H9 (cell line): ENCODE results near the gene ANO9. TPM values are rescaled to one million over a fixed set of nuclear protein-coding genes. Genes with fewer than 3 reads are reported as not detected.

ENCODE experiments used
- DNase-seq: peaks from one replicate; pipeline ENCODE4 v3.0.0-alpha.2; 2017
- H2AFZ ChIP-seq: one replicate; pipeline ENCODE4 v1.6.1; 2013; ENCODE audit warnings: mild to moderate bottlenecking, low read length, control low read depth, moderate library complexity
- H2AK5ac ChIP-seq: 2 replicates; pipeline ENCODE4 v1.6.1; 2013; ENCODE audit warnings: low read length, control low read depth, mixed read lengths; ENCODE audit not compliant: insufficient read length
- H2BK120ac ChIP-seq: one replicate; pipeline ENCODE4 v1.6.1; 2013; ENCODE audit warnings: low read depth, mild to moderate bottlenecking, low read length, control low read depth, inconsistent platforms; ENCODE audit not compliant: poor library complexity, severe bottlenecking
- H2BK12ac ChIP-seq: 2 replicates; pipeline ENCODE4 v1.6.1; 2013; ENCODE audit warnings: low read length, control low read depth, mixed read lengths, low read depth; ENCODE audit not compliant: insufficient read length
- H2BK15ac ChIP-seq: 2 replicates; pipeline ENCODE4 v1.6.1; 2013; ENCODE audit warnings: low read depth, low read length, control low read depth
- H2BK20ac ChIP-seq: one replicate; pipeline ENCODE4 v1.6.1; 2013; ENCODE audit warnings: low read depth, mild to moderate bottlenecking, low read length, control low read depth, inconsistent platforms; ENCODE audit not compliant: poor library complexity, severe bottlenecking
- H2BK5ac ChIP-seq: 2 replicates; pipeline ENCODE4 v1.6.1; 2013; ENCODE audit warnings: low read length, control low read depth, mixed read lengths; ENCODE audit not compliant: insufficient read length
- H3K14ac ChIP-seq: 2 replicates; pipeline ENCODE4 v1.6.1; 2013; ENCODE audit warnings: low read length, control low read depth; ENCODE audit not compliant: insufficient read depth
- H3K18ac ChIP-seq: 2 replicates; pipeline ENCODE4 v1.6.1; 2013; ENCODE audit warnings: low read depth, mild to moderate bottlenecking, mixed read lengths, low read length, control low read depth; ENCODE audit not compliant: insufficient read length
- H3K23ac ChIP-seq: 2 replicates; pipeline ENCODE4 v1.6.1; 2013; ENCODE audit warnings: low read length, control low read depth, mixed read lengths, low read depth; ENCODE audit not compliant: insufficient read length
- H3K23me2 ChIP-seq: 2 replicates; pipeline ENCODE4 v1.6.1; 2013; ENCODE audit warnings: low read depth, mild to moderate bottlenecking, mixed read lengths, low read length, control low read depth; ENCODE audit not compliant: insufficient read length, poor library complexity, severe bottlenecking
- H3K27ac ChIP-seq: 2 replicates; pipeline ENCODE4 v1.5.1; 2013; ENCODE audit warnings: low read length, control low read depth, mixed read lengths, low read depth; ENCODE audit not compliant: insufficient read length
- H3K27me3 ChIP-seq: 2 replicates; pipeline ENCODE4 v1.6.1; 2013; ENCODE audit warnings: low read length, control low read depth, inconsistent platforms; ENCODE audit not compliant: insufficient read depth
- H3K4ac ChIP-seq: 2 replicates; pipeline ENCODE4 v1.6.1; 2013; ENCODE audit warnings: low read depth, mild to moderate bottlenecking, control low read depth, inconsistent platforms, low read length, moderate library complexity
- H3K4me1 ChIP-seq: 2 replicates; pipeline ENCODE4 v1.6.1; 2013; ENCODE audit warnings: low read length, control low read depth, inconsistent platforms; ENCODE audit not compliant: insufficient read depth
- H3K4me2 ChIP-seq: 2 replicates; pipeline ENCODE4 v1.6.1; 2013; ENCODE audit warnings: low read length, control low read depth, mixed read lengths; ENCODE audit not compliant: insufficient read length, insufficient read depth
- H3K56ac ChIP-seq: 2 replicates; pipeline ENCODE4 v1.6.1; 2013; ENCODE audit warnings: low read depth, mild to moderate bottlenecking, mixed read lengths, low read length, control low read depth; ENCODE audit not compliant: insufficient read length
- H3K79me1 ChIP-seq: 2 replicates; pipeline ENCODE4 v1.6.1; 2013; ENCODE audit warnings: low read depth, mild to moderate bottlenecking, moderate library complexity, low read length, control low read depth, inconsistent platforms; ENCODE audit not compliant: insufficient read depth, poor library complexity, severe bottlenecking
- H3K79me2 ChIP-seq: 2 replicates; pipeline ENCODE4 v1.6.1; 2013; ENCODE audit warnings: low read length, control low read depth, inconsistent platforms; ENCODE audit not compliant: insufficient read depth
- H3K9ac ChIP-seq: 2 replicates; pipeline ENCODE4 v1.6.1; 2013; ENCODE audit warnings: low read length, control low read depth, mixed read lengths; ENCODE audit not compliant: insufficient read length; ENCODE audit errors: extremely low read depth
- H3K9me3 ChIP-seq: one replicate; pipeline ENCODE4 v1.6.1; 2013; ENCODE audit warnings: low read depth, low read length, inconsistent platforms; ENCODE audit not compliant: control insufficient read depth
- H3T11ph ChIP-seq: one replicate; pipeline ENCODE4 v1.6.1; 2013; ENCODE audit warnings: mild to moderate bottlenecking, low read length, control low read depth, inconsistent platforms
- H4K20me1 ChIP-seq: one replicate; pipeline ENCODE4 v1.6.1; 2013; ENCODE audit not compliant: control insufficient read depth, insufficient read length, insufficient read depth
- H4K5ac ChIP-seq: 2 replicates; pipeline ENCODE4 v1.6.1; 2013; ENCODE audit warnings: low read depth, mild to moderate bottlenecking, mixed read lengths, low read length, control low read depth; ENCODE audit not compliant: insufficient read length
- H4K8ac ChIP-seq: replicated peaks from 2 replicates; pipeline ENCODE4 v1.6.1; 2013; ENCODE audit warnings: low read length, control low read depth, mixed read lengths, low read depth; ENCODE audit not compliant: insufficient read length
- H4K91ac ChIP-seq: 2 replicates; pipeline ENCODE4 v1.6.1; 2013; ENCODE audit warnings: low read depth, mild to moderate bottlenecking, moderate library complexity, mixed read lengths, low read length, control low read depth; ENCODE audit not compliant: insufficient read length
- H3K27ac Mint-ChIP-seq, 3 experiments: 2 replicates in 2 of 3; 3 replicates in 1 of 3; pipeline ENCODE4 v1.8.0; 2020 to 2021; ENCODE audit warnings: mixed read lengths in 3 of 3, mild to moderate bottlenecking in 1 of 3, moderate library complexity in 1 of 3
- H3K27me3 Mint-ChIP-seq: 2 replicates; pipeline ENCODE4 v1.8.0; 2021; ENCODE audit warnings: low read depth, mild to moderate bottlenecking, moderate library complexity, mixed read lengths
- H3K36me3 Mint-ChIP-seq, 3 experiments: 2 replicates in 2 of 3; 3 replicates in 1 of 3; pipeline ENCODE4 v1.8.0; 2020 to 2021; ENCODE audit warnings: low read depth in 3 of 3, mixed read lengths in 3 of 3; ENCODE audit not compliant: insufficient read depth in 1 of 3
- H3K4me1 Mint-ChIP-seq, 2 experiments: 2 replicates each; pipeline ENCODE4 v1.8.0; 2020; ENCODE audit warnings: mixed read lengths in 2 of 2
- H3K4me3 Mint-ChIP-seq, 2 experiments: 2 replicates in 1 of 2; 3 replicates in 1 of 2; pipeline ENCODE4 v1.8.0; 2020 to 2021; ENCODE audit warnings: mild to moderate bottlenecking in 2 of 2, mixed read lengths in 2 of 2, moderate library complexity in 1 of 2
- H3K9me3 Mint-ChIP-seq, 2 experiments: 2 replicates in 1 of 2; 3 replicates in 1 of 2; pipeline ENCODE4 v1.8.0; 2020; ENCODE audit warnings: mild to moderate bottlenecking in 2 of 2, mixed read lengths in 2 of 2, moderate library complexity in 1 of 2
- CTCF ChIP-seq: fragments of 200-600 bp; sonication (generic); conservative IDR thresholded peaks from 3 replicates; pipeline ENCODE4 v1.8.0; 2021; ENCODE audit warnings: antibody characterized with exemption, mild to moderate bottlenecking
- WGBS: extraction: QIAGEN DNeasy Blood & Tissue Kit; methylation state at CpG from one replicate; pipeline ENCODE4 v1.1.7; 2013; ENCODE audit warnings: missing lambda C conversion rate, low lambda C conversion rate, mixed read lengths; ENCODE audit not compliant: insufficient read length; ENCODE audit errors: extremely low coverage; 5-methylcytosine and 5-hydroxymethylcytosine counted together
- total RNA-seq: library from RNA; stranded (reverse); gene quantifications from 2 replicates; pipeline ENCODE4 v1.2.1, GENCODE V29; 2021

ANO9 gene
- total RNA-seq, 1 experiment from 2014 or later = 13.1 TPM

- Histone ChIP-seq H3K4me2 (no peak overlapping the region), H3K27ac (no peak overlapping the region), H3K79me2 (no peaks in the 10 kb centered on the region), H3K27me3 (no peaks in the 10 kb centered on the region), H3K4ac (no peak overlapping the region), H2AFZ (no peak overlapping the region), H4K5ac (no peak overlapping the region), H4K20me1 (no peaks in the 10 kb centered on the region), H3K18ac (no peak overlapping the region), H2BK5ac (no peak overlapping the region), H3K56ac (no peak overlapping the region), H3K4me1 (no peaks in the 10 kb centered on the region), H2BK15ac (no peak overlapping the region), H2BK20ac (no peak overlapping the region), H3K23me2 (no peaks in the 10 kb centered on the region), H3K9ac (no peak overlapping the region), H3K79me1 (no peaks in the 10 kb centered on the region), H3K23ac (no peak overlapping the region), H2BK120ac (no peak overlapping the region), H4K8ac (no peak overlapping the region), H3K14ac (no peak overlapping the region), H4K91ac (no peak overlapping the region), H2AK5ac (no peak overlapping the region), H3T11ph (no peak overlapping the region), H2BK12ac (no peak overlapping the region), H3K9me3 (no peaks in the 10 kb centered on the region)
- no peak for DNase-seq
- no peaks in the 10 kb centered on the region; a peak in 1 of 5 replicates for H3K9me3 Mint-ChIP-seq
- H3K36me3 Mint-ChIP-seq = peaks cover 0 to 6% (median 4%) of the 10 kb centered on the region in 3 experiments; a peak in 2 of 7 replicates
- H3K27me3 Mint-ChIP-seq = peaks cover 16% of the 10 kb centered on the region
- no peak for TF ChIP-seq CTCF
- H3K27ac Mint-ChIP-seq = no peak overlapping the region
- H3K4me3 Mint-ChIP-seq = no peak overlapping the region
- H3K4me1 Mint-ChIP-seq = 0 out of 4 replicates have a peak, but pooled peaks cover 0 to 3% of the 10 kb centered on the region in 2 experiments
- no CpG with 5 or more reads among the region's 4 CpGs for WGBS
Observed at GRCh38 chr11:424232-424631, 17.6 kb downstream of the ANO9 start.
